Testis (tissue), 2 donors: ENCODE data around the gene PJVK.

Source experiments
- CTCF ChIP-seq, 3 experiments: fragments of 450-650 bp in 2 of 3; fragments of 200-600 bp in 1 of 3; sonication (generic) in 1 of 3; IDR thresholded peaks; one replicate each; pipeline ENCODE4 v1.5.1; 2016 to 2019; ENCODE audit warnings: antibody characterized with exemption in 3 of 3, mild to moderate bottlenecking in 2 of 3, moderate library complexity in 1 of 3
- POLR2A ChIP-seq: fragments of 450-650 bp; IDR thresholded peaks from one replicate; pipeline ENCODE4 v1.6.1; 2017; ENCODE audit warnings: antibody characterized with exemption, mild to moderate bottlenecking, moderate library complexity

GRCh38 chr2:178455947-178456346 is 4.8 kb downstream of the PJVK start:
- TF ChIP-seq CTCF (IDR thresholded peaks at IDR 0.05) (no peak), POLR2A (no peak)
